Fibroblast of the aortic adventitia (primary cell): ENCODE data around the gene CSRP1. TPM values are rescaled to one million over a fixed set of nuclear protein-coding genes. Genes with fewer than 3 reads are reported as not detected.

Experiments
- DNase-seq: peaks from one replicate; pipeline ENCODE4 v3.0.0-alpha.2; 2010; ENCODE audit warnings: low read depth
- H3K4me3 ChIP-seq: 2 replicates; pipeline ENCODE4 v1.5.1; 2011; ENCODE audit warnings: low read depth, mild to moderate bottlenecking, control low read depth, low read length, moderate library complexity
- total RNA-seq: library from RNA; depleted of rRNA; stranded (reverse); fragments of >200 nt; gene quantifications from 2 replicates; pipeline ENCODE4 v1.2.3, GENCODE V29; 2012; ENCODE audit warnings: low replicate concordance
- TF ChIP-seq, protein P1 (sequence below): IDR thresholded peaks from 2 replicates; pipeline ENCODE4 v1.5.1; 2011; ENCODE audit warnings: mild to moderate bottlenecking, low read length, control low read depth, inconsistent platforms; ENCODE audit not compliant: insufficient read depth

The CSRP1 gene
- total RNA-seq, 1 donor: 86.9 TPM

DNA sequence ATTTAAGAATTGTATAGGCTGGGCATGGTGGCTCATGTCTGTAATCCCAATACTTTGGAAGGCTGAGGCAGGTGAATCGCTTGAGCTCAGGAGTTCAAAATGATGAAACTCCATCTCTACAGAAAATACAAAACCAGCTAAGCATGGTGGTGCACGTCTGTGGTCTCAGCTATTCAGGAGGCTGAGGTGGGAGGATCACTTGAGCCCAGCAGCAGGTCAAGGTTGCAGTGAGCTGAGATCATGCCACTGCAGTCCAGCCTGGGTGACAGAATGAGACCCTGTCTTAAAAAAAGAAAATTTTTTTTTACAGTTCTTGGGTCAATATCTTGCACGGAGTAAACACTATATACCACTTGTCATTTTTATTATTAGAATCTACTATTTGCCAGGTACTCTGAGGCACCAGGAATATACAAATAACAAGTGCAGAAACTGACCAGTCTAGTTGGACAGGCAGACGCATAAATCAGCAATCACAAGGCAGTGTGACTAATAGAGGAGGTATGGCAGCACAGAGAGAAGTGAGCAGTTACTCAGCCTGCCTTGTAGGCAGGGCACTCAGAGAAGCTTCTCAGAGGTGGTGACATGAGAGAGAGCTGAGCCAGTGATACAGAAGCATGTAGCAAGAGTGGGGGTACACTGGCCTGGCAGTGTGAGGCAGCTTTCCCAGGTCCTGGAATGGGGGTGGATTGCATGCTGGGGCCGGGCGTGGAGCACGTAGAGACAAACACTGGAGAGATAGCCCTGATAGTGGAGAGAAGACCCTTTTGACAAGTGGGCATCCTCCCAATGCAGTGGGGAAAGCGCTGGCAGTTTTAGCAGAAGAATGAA, 45.9 kb downstream of the CSRP1 start:
- TF ChIP-seq, protein P1, sequence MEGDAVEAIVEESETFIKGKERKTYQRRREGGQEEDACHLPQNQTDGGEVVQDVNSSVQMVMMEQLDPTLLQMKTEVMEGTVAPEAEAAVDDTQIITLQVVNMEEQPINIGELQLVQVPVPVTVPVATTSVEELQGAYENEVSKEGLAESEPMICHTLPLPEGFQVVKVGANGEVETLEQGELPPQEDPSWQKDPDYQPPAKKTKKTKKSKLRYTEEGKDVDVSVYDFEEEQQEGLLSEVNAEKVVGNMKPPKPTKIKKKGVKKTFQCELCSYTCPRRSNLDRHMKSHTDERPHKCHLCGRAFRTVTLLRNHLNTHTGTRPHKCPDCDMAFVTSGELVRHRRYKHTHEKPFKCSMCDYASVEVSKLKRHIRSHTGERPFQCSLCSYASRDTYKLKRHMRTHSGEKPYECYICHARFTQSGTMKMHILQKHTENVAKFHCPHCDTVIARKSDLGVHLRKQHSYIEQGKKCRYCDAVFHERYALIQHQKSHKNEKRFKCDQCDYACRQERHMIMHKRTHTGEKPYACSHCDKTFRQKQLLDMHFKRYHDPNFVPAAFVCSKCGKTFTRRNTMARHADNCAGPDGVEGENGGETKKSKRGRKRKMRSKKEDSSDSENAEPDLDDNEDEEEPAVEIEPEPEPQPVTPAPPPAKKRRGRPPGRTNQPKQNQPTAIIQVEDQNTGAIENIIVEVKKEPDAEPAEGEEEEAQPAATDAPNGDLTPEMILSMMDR: no peak
- DNase-seq: peak; percentile 96
- no peak overlapping the region for H3K4me3 ChIP-seq

DNA sequence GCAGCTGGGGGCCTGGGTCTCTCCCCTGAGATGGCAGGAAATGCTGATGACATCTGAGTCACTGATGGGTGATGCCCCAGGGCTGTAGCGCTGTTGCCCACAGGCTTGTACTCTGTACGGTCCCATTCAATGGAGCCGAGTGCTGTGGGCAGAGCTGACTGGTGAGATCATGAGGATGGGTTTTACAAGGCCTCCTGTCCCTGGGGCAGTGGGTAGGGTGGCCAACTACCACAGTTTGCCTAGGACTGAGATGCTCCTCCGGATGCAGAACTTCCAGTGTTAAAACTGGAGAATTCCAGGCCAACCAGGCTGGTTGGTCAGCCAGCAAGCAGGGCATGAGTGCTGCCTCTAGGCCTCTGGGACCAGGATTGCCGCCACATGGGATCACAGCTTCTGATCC, 47.1 kb downstream of the CSRP1 start:
- no peak for DNase-seq
- H3K4me3 ChIP-seq: no peak overlapping the region
- TF ChIP-seq, protein P1: no peak

DNA sequence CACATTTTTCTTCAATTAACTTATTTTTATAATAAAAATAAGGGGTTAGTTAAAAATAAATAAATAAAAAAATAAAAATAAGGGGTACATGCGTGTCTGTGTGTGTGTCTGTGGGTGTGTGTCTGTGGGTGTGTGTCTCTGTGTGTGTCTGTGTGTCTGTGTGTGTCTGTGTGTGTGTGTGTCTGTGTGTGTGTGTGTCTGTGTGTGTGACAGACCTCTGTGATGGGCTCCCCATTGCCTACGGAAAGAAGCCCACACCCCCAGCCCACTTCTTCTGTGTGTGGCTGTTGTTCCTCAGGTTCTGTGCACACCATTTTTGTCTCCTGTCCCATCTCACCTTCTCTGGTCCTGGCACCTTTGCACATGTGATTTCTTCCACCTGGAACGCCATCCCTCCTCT, 47.9 kb downstream of the CSRP1 start:
- TF ChIP-seq, protein P1: no peak
- no peak overlapping the region for H3K4me3 ChIP-seq
- DNase-seq: no peak

DNA sequence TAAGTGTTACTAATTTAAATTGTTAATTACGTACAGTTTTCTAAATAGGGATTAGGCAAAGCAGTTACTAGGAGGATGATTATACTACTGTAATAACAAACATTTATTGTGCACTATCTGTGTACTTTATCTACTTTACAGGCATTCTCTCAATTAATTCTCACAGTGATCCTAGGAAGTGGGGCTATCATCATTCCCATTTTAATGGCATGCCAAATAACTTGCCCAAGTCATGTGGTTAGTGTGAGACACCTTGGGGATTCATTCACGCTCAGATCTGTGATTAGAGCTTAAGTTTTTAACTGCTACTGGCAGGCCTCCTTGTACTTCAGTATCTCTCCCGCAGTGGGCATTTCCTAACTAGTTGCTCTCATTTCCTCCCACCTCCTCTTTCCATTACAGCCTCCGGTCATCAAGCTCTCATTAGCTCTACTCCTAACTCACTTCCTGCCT, 49.4 kb downstream of the CSRP1 start:
- DNase-seq: peak; percentile 44
- TF ChIP-seq, protein P1: no peak
- H3K4me3 ChIP-seq: no peak overlapping the region

DNA sequence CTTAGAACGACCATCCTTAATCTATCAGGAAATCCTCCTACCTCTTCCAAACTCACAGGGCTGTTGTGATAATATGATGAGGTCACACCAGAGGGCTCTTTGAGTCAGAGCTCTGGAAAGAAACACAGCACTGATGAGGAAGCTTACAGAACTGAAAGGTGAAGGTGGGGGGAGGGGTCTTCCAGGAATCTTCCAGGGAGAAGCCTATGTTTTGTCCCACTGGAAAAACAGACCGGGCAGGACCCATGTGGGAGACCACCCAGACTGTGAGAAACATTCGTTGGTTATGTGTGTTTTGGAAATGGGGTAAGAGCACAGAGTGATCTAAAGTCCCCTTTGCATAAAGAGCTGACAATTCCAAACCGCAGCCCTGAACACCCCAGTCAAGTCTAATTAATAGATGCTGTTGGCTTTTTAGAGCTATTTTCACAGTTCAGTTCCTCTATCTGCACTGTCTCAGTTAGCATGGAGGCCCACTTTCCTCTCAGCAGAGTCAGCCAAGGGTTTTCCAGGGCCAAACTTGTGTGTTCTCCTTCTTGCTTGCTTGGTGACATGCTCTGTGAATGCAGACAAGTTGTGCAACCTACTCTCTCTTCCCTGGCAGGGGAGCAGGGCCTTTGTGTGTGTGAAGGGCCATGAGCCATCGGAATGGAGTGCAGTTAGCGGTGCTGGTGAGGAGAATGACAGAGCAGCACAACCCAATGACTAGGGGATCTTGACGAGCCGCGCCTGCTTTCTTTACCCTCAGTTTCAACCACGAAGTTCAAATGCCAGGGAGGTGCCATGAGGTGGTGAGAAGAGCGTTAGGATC, 50.2 kb downstream of the CSRP1 start:
- DNase-seq: peak; percentile 98
- peak overlapping the region; percentile 29 for H3K4me3 ChIP-seq
- TF ChIP-seq, protein P1: no peak

DNA sequence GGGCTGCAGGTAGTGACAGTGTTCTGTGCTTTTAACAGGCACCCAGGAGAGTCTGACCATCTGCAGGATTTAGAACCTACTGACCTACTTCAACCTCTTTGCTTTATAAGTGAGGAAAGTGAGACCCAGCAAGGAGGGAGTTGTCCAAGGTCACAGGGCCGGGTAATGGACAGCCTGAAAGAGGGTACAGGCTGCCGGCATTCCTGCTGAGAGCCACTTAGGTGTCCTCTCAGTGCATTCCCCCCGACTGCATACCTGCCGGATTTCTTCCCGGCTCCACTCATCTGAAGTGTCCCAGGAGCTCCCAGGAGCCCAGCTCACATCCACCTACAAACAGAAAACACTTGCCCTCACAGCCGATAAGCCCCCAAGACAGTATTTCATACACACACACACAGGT, 51.8 kb downstream of the CSRP1 start:
- TF ChIP-seq, protein P1: no peak
- H3K4me3 ChIP-seq: no peak overlapping the region
- DNase-seq: no peak
